Panc1 (cell line): ENCODE results near the gene CRABP1.

Experiments used
- TF ChIP-seq, protein P1 (sequence below): fragments of 450-650 bp; IDR thresholded peaks from 2 replicates; pipeline ENCODE4 v1.5.1; 2017; ENCODE audit warnings: mild to moderate bottlenecking
- TF ChIP-seq, protein P2 (sequence below), 2 experiments: IDR thresholded peaks; 2 replicates each; pipeline ENCODE4 v1.6.1; 2011 to 2012; ENCODE audit warnings: low read depth in 2 of 2, control low read depth in 1 of 2, low read length in 1 of 2, mild to moderate bottlenecking in 1 of 2, moderate library complexity in 1 of 2; ENCODE audit not compliant: insufficient read depth in 1 of 2

DNA sequence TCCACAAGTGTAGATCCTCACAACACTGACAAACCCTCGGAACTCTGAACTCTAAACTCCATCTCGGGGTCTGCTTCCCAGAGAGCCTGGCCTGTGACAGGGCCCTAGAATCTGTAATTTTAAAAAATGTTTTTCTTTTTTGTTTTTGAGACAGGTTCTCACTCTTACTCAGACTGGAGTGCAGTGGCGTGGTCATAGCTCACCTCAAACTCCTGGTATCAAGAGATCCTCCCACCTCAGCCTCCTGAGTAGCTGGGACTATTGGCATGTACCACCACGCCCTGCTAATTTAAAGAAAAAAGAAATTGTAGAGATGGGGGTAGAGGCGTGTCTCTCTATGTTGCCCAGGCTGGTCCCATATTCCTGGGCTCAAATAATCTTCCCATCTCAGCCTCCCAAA is 26.2 kb downstream of the CRABP1 start:
- TF ChIP-seq, protein P1, sequence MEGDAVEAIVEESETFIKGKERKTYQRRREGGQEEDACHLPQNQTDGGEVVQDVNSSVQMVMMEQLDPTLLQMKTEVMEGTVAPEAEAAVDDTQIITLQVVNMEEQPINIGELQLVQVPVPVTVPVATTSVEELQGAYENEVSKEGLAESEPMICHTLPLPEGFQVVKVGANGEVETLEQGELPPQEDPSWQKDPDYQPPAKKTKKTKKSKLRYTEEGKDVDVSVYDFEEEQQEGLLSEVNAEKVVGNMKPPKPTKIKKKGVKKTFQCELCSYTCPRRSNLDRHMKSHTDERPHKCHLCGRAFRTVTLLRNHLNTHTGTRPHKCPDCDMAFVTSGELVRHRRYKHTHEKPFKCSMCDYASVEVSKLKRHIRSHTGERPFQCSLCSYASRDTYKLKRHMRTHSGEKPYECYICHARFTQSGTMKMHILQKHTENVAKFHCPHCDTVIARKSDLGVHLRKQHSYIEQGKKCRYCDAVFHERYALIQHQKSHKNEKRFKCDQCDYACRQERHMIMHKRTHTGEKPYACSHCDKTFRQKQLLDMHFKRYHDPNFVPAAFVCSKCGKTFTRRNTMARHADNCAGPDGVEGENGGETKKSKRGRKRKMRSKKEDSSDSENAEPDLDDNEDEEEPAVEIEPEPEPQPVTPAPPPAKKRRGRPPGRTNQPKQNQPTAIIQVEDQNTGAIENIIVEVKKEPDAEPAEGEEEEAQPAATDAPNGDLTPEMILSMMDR, result no peak
- TF ChIP-seq, protein P2, sequence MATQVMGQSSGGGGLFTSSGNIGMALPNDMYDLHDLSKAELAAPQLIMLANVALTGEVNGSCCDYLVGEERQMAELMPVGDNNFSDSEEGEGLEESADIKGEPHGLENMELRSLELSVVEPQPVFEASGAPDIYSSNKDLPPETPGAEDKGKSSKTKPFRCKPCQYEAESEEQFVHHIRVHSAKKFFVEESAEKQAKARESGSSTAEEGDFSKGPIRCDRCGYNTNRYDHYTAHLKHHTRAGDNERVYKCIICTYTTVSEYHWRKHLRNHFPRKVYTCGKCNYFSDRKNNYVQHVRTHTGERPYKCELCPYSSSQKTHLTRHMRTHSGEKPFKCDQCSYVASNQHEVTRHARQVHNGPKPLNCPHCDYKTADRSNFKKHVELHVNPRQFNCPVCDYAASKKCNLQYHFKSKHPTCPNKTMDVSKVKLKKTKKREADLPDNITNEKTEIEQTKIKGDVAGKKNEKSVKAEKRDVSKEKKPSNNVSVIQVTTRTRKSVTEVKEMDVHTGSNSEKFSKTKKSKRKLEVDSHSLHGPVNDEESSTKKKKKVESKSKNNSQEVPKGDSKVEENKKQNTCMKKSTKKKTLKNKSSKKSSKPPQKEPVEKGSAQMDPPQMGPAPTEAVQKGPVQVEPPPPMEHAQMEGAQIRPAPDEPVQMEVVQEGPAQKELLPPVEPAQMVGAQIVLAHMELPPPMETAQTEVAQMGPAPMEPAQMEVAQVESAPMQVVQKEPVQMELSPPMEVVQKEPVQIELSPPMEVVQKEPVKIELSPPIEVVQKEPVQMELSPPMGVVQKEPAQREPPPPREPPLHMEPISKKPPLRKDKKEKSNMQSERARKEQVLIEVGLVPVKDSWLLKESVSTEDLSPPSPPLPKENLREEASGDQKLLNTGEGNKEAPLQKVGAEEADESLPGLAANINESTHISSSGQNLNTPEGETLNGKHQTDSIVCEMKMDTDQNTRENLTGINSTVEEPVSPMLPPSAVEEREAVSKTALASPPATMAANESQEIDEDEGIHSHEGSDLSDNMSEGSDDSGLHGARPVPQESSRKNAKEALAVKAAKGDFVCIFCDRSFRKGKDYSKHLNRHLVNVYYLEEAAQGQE (IDR thresholded peaks at IDR 0.05; ENCODE audit: insufficient read depth in 1 of 2, low read depth in 2 of 2, low read length in 1 of 2), result no peak
